Esophagus muscularis mucosa (tissue), 4 donors: Measurements from ENCODE around the gene MAPK1IP1L. TPM values are rescaled to one million over a fixed set of nuclear protein-coding genes. Genes with fewer than 3 reads are reported as not detected.
A peak's percentile ranks its signal among the peaks of the same experiment; 100 is the strongest.
"Not testable (repeated sequence)": the region's sequence is repeated elsewhere in the genome, so short reads cannot be mapped to it uniquely, and the experiment has no call there.

Experiments
- DNase-seq: peaks from one replicate; pipeline ENCODE4 v3.0.0-alpha.2; 2017; ENCODE audit errors: extremely low spot score
- H3K27ac ChIP-seq, 4 donors: fragments of 200-600 bp; sonication (generic); replicated peaks in 1 of 4; 1 replicate in 3 of 4; 2 replicates in 1 of 4; pipeline ENCODE4 v1.5.1; 2016 to 2019; ENCODE audit warnings: mild to moderate bottlenecking in 1 of 4
- H3K27me3 ChIP-seq, 4 donors: fragments of 200-600 bp; sonication (generic); one replicate each; pipeline versions ENCODE4 v1.5.1 to v1.6.0; 2016 to 2019
- H3K36me3 ChIP-seq, 4 donors: fragments of 200-600 bp; sonication (generic); one replicate each; pipeline ENCODE4 v1.5.1; 2016 to 2019
- H3K4me1 ChIP-seq, 4 donors: fragments of 200-600 bp; sonication (generic); one replicate each; pipeline ENCODE4 v1.5.1; 2016 to 2019
- H3K4me3 ChIP-seq, 4 donors: fragments of 200-600 bp; sonication (generic); 1 replicate in 2 of 4; 2 replicates in 2 of 4; pipeline ENCODE4 v1.5.1; 2016 to 2019; ENCODE audit warnings: mild to moderate bottlenecking in 4 of 4, moderate library complexity in 1 of 4
- H3K9me3 ChIP-seq, 4 donors: fragments of 200-600 bp; sonication (generic); 1 replicate in 3 of 4; 2 replicates in 1 of 4; pipeline ENCODE4 v1.5.1; 2016 to 2019
- CTCF ChIP-seq, 3 experiments: fragments of 200-600 bp in 2 of 3; fragments of 450-650 bp in 1 of 3; sonication (generic) in 2 of 3; IDR thresholded peaks; one replicate each; pipeline ENCODE4 v1.5.1; 2017 to 2019; ENCODE audit warnings: antibody characterized with exemption in 3 of 3, mild to moderate bottlenecking in 2 of 3, moderate library complexity in 1 of 3
- EP300 ChIP-seq: sonication (generic); formaldehyde crosslinking; IDR thresholded peaks from one replicate; pipeline ENCODE4 v1.6.1; 2017; ENCODE audit warnings: antibody characterized with exemption
- POLR2A ChIP-seq: fragments of 450-650 bp; IDR thresholded peaks from one replicate; pipeline ENCODE4 v1.6.1; 2017; ENCODE audit warnings: antibody characterized with exemption, moderate library complexity, mild to moderate bottlenecking, low read depth
- POLR2AphosphoS5 ChIP-seq, 2 donors: sonication (generic); formaldehyde crosslinking; IDR thresholded peaks; one replicate each; pipeline ENCODE4 v1.6.1; 2017; ENCODE audit warnings: antibody characterized with exemption in 2 of 2
- WGBS: methylation state at CpG from one replicate; pipeline ENCODE4 v1.1.5; 2018; 5-methylcytosine and 5-hydroxymethylcytosine counted together
- intact Hi-C: fragments of 100-400 bp; cut with DNase I; formaldehyde crosslinking; loops from one replicate; pipeline ENCODE4 v1.15.1; 2023
- total RNA-seq, 4 donors: library from RNA; depleted of rRNA; stranded (reverse); fragments of >200 nt; gene quantifications; one replicate each; pipeline versions ENCODE4 v1.1.0 to v1.2.1, GENCODE V29; 2016

MAPK1IP1L gene
- total RNA-seq: 10 to 100 TPM; 36.5 to 95.4 (median 61.0) TPM

GRCh38 chr14:55051423-55052268 lies at the start of gene MAPK1IP1L:
Gene MAPK1IP1L (plus strand): TSS chr14:55051647. CDS start chr14:55061684, 10,037 bp downstream.
- peaks cover 0 to 12% (median 3%) of the 10 kb centered on the region in 4 donors for H3K36me3 ChIP-seq
- H3K4me3 ChIP-seq: peak within 1 kb of the TSS; percentile 94 to 98 (median 97)
- peak; percentile 96 for DNase-seq
- no peaks in the 10 kb centered on the region for H3K9me3 ChIP-seq
- H3K27me3 ChIP-seq: no peaks in the 10 kb centered on the region
- WGBS: 3% methylated on average over 12 of the region's 98 CpGs
- peaks cover 32 to 50% (median 46%) of the 10 kb centered on the region in 4 donors for H3K4me1 ChIP-seq
- peak; percentile 64 for TF ChIP-seq EP300
- peak; percentile 99 to 100 (median 100) for TF ChIP-seq CTCF (IDR thresholded peaks at IDR 0.05)
- TF ChIP-seq POLR2AphosphoS5 (IDR thresholded peaks at IDR 0.05): peak; percentile 94 to 99
- TF ChIP-seq POLR2A: peak; percentile 98
- intact Hi-C loops: no loop called here
- H3K27ac ChIP-seq: peak within 1 kb of the TSS; percentile 100

- no peak for DNase-seq
- Histone ChIP-seq H3K9me3 (no peaks in the 10 kb centered on the region), H3K4me1 (no peaks in the 10 kb centered on the region), H3K4me3 (no peak overlapping the region), H3K27me3 (no peaks in the 10 kb centered on the region), H3K27ac (no peak overlapping the region), H3K36me3 (peaks cover 0 to 3% (median 0%) of the 10 kb centered on the region in 4 donors)
- intact Hi-C loops: no loop called here
- WGBS: 65% methylated on average over 4 of the region's 4 CpGs
- no peak for TF ChIP-seq POLR2AphosphoS5 (IDR thresholded peaks at IDR 0.05)
- TF ChIP-seq CTCF (IDR thresholded peaks at IDR 0.05): no peak
- TF ChIP-seq EP300: no peak
- no peak for TF ChIP-seq POLR2A
These were observed 46.4 kb upstream of the MAPK1IP1L start for GRCh38 chr14:55005071-55005470.

GRCh38 chr14:55015006-55015405 lies 36.4 kb upstream of the MAPK1IP1L start:
- DNase-seq: no peak
- intact Hi-C loops: no loop called here
- no peaks in the 10 kb centered on the region for H3K9me3 ChIP-seq
- no peak overlapping the region for H3K27ac ChIP-seq
- TF ChIP-seq POLR2A (no peak), CTCF (IDR thresholded peaks at IDR 0.05) (no peak), EP300 (no peak), POLR2AphosphoS5 (IDR thresholded peaks at IDR 0.05) (no peak)
- H3K4me1 ChIP-seq: no peaks in the 10 kb centered on the region
- no peak overlapping the region for H3K4me3 ChIP-seq
- H3K27me3 ChIP-seq: no peaks in the 10 kb centered on the region
- no peaks in the 10 kb centered on the region for H3K36me3 ChIP-seq
- 74% methylated on average over 2 of the region's 2 CpGs for WGBS

- no peaks in the 10 kb centered on the region for H3K36me3 ChIP-seq
- no peak for DNase-seq
- H3K9me3 ChIP-seq: no peaks in the 10 kb centered on the region
- no peak overlapping the region for H3K27ac ChIP-seq
- no peaks in the 10 kb centered on the region for H3K4me1 ChIP-seq
- intact Hi-C loops: no loop called here
- H3K4me3 ChIP-seq: no peak overlapping the region
- no peaks in the 10 kb centered on the region for H3K27me3 ChIP-seq
- WGBS: 97% methylated on average over 2 of the region's 2 CpGs
- TF ChIP-seq CTCF (IDR thresholded peaks at IDR 0.05): no peak
- TF ChIP-seq POLR2AphosphoS5 (IDR thresholded peaks at IDR 0.05): no peak
- no peak for TF ChIP-seq POLR2A
- no peak for TF ChIP-seq EP300
These were observed 31.4 kb upstream of the MAPK1IP1L start for GRCh38 chr14:55019968-55020554.

- H3K27me3 ChIP-seq, intact Hi-C loops, DNase-seq, H3K9me3 ChIP-seq, H3K27ac ChIP-seq, H3K36me3 ChIP-seq, H3K4me3 ChIP-seq: not testable (repeated sequence)
- H3K4me1 ChIP-seq: peaks cover 21 to 30% (median 28%) of the 10 kb centered on the region in 4 donors
- WGBS: 92% methylated on average over 4 of the region's 5 CpGs
These were observed 27.1 kb upstream of the MAPK1IP1L start for GRCh38 chr14:55024365-55024764.
